HuH-7.5 (cell line): ENCODE data around the gene OGFR.

Experiments
- DNase-seq: peaks from one replicate; pipeline ENCODE4 v3.0.0; 2011; ENCODE audit warnings: low spot score

The OGFR gene

DNA sequence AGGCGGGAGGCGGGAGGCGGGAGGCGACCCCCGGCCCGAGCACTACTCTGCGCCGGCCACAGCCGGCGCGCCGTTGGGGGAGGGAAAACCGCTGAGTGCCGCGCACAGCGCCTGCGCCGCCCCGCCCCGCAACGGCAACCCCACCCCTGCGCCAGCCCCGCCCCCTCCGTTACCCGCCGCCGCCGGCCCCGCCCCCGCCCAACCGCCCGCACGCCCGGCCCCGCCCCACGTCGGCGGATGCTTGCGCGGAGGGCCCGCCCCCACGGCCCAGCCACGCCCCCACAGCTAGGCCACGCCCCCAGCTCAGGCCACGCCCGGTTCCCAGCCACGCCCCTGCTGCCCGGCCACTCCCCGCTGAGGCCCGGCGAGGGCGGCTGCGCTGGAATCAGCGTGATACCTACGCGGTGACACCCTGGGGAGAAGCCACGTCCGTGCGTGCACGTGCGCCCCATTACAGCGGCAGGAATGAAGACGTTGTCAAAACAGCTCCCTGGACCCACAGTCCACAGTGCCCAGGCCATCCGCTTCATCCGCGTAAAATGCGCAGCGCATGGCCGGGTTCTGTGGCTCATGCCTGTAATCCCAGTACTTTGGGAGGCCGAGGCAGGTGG, 57.2 kb downstream of the OGFR start, which contains the start of gene TCFL5:
TSS of gene TCFL5 (minus strand) at position 97 of the 611 bp plus-strand sequence. CDS start 152 bp downstream, outside the sequence.
- peak; percentile 81 for DNase-seq
